IPS-NIHi7 (cell line): Measurements from ENCODE around the gene MAP7D3.
A peak's percentile ranks its signal among the peaks of the same experiment; 100 is the strongest.

Source experiments
- DNase-seq: peaks from one replicate; pipeline ENCODE4 v3.0.0; 2012; ENCODE audit warnings: mixed read lengths; ENCODE audit errors: extremely low spot score

The MAP7D3 gene

DNA sequence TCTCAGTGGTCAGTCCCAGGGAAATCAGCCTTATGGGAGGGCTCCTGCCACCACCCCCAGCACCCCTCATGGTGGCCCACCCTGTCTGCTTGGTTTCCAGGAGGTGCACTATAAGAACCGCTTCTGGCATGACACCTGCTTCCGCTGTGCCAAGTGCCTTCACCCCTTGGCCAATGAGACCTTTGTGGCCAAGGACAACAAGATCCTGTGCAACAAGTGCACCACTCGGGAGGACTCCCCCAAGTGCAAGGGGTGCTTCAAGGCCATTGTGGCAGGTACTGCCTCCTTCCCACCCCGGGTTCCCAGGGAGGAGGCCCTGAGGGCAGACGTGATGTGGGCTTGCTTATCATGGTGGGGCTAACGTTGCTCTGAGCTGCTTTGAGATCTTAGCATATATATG, 44.3 kb downstream of the MAP7D3 start:
- no peak for DNase-seq

GRCh38 chrX:136205882-136206380, 45.3 kb downstream of the MAP7D3 start:
- DNase-seq: no peak

DNA sequence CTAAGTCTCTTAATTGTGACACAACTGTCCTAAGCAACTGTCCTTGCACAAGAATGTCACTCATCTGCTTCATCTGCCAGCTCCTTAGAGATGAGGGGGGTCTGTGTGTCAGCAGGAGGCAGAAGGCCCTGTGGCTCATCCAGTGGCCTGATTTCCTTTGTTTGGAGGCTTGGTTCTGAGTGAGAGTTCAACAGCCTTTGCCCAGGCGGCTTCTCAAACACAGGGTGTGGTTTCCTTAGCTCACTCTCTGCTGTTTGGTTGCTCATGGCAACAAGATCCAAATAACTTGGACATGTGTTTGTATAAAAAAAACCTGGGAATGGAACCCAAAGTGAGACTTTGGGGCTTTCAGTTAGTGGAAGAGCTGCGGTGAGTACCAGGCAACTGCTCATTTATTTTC, 46.6 kb downstream of the MAP7D3 start:
- no peak for DNase-seq

- DNase-seq: no peak
These were observed 47.2 kb downstream of the MAP7D3 start for GRCh38 chrX:136203951-136204350.

DNA sequence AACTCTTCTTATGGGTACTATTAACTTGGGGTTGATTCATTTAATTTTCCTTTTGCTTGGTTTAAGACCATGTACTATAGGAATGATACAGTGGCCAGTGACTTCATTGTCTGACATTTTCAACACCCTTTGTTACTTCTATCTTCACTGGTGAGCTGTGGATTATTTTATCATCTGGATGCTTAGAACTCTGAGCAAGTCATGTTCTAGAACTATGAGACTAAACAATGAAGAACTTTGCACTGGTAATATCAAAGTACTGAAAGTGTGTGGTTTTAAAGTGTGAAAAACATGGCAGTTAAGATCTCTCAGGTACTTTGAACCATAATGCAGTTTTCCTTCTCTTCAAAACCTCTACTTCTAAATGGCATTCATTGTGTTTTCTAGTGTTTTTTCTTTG, 47.8 kb downstream of the MAP7D3 start:
- DNase-seq: no peak

DNA sequence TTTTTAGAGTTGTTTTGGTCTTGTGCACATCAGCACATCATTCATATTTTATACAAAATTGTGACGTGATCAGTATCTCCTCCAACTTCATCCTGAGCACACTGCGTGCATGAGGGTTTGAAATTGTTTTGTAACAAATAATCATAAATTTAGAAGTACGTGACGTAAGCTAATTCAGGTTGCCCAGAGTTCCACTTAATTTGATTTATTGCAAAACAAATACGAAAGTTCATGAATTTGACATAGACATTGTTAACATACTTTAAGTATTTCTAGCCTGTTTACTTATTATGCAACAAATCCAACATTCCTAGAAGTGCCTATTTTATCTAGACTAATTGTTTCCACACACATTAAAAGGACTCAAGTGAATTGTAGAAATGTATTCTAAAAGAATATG, 48.3 kb downstream of the MAP7D3 start:
- no peak for DNase-seq

- DNase-seq: no peak
These were observed 49.6 kb downstream of the MAP7D3 start for GRCh38 chrX:136201601-136202000.

GRCh38 chrX:136200466-136200865, 50.7 kb downstream of the MAP7D3 start:
- DNase-seq: peak; percentile 63

DNA sequence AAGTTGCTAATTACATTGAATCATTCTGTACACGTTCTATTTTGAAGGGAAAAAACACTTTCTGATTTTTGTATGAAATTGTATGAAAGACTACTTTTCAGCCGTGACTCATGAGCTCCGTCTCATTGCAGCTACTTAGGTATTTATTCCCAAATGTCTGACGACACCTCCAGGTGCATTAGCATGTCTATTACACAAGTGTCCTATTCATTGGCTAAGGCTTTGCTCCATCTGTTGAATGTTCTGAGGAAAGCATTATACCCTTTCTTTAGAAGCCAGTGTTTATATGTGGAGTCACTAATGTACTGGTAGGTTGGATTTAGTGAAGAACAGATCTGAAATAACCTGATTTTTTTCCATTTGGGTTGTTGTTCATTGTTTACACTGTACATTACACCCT, 51.8 kb downstream of the MAP7D3 start:
- no peak for DNase-seq

- DNase-seq: no peak
These were observed 52.4 kb downstream of the MAP7D3 start for GRCh38 chrX:136198678-136199243.

DNA sequence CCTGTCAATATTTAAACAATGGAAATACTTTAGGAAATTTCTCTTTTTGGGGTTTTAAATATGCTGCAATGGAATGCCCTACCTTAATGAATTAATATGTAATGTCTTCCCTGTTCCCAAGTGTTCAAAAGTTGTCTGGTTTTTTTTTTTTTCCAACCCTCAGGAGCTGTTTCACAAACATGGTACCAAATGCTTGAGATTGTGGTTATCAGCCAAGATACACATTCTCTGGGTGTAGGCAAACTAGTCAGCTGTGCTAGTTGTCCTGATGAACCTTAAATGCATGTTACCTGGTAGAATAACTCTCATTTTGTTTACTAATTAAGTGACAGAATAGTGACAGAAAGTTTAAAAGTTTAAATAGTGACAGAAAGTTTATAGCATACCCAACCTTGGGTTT, 53.2 kb downstream of the MAP7D3 start:
- DNase-seq: no peak

GRCh38 chrX:136196691-136197155, 54.5 kb downstream of the MAP7D3 start:
- no peak for DNase-seq

GRCh38 chrX:136195247-136195646, 56.0 kb downstream of the MAP7D3 start:
- DNase-seq: no peak

GRCh38 chrX:136194536-136194935, 56.7 kb downstream of the MAP7D3 start:
- DNase-seq: no peak

- no peak for DNase-seq
These were observed 57.4 kb downstream of the MAP7D3 start for GRCh38 chrX:136193771-136194170.

- no peak for DNase-seq
These were observed 58.3 kb downstream of the MAP7D3 start for GRCh38 chrX:136192839-136193414.

GRCh38 chrX:136192135-136192534, 59.1 kb downstream of the MAP7D3 start:
- no peak for DNase-seq

DNA sequence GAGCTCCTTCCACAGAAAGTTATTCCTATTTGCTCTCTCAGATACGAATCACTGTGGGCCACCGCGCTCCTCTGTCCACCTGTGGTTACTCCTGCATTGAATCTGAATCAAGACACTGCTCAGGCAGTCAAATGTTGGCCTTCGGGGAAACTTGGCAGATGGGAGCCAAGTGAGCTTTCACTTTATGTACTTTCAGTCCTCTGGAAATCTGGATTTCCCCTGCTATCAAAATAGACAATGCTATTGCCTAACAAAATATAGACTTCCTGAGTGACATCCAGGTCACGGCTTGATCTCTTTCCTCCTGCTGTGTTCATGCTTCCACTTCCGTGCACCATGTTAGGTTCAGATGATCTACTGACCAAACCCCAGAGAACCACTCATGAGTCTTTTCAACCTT, 60.0 kb downstream of the MAP7D3 start:
- no peak for DNase-seq

GRCh38 chrX:136190038-136190713, 61.0 kb downstream of the MAP7D3 start:
- DNase-seq: no peak

DNA sequence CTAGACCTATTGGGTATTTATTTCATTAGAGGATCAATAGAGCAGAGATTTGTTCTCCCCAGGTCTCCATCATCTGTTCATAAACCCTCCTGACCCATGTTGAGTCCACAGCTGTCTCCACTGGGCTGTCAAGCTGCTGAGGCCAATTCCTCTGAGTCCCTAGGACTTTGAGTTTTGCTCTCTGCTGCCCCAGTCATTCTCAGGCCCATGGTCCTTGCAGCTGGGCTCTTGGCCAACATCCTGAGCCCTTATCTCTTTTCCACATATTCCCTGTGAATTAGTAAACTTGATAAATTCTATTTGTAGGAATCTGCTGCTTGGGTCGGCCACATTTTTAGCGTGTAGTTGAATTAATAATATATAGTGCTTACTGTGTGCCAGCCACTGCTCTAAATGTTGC, 62.0 kb downstream of the MAP7D3 start:
- DNase-seq: no peak

GRCh38 chrX:136186023-136186413, 65.2 kb downstream of the MAP7D3 start:
- no peak for DNase-seq

GRCh38 chrX:136185401-136186022, 65.7 kb downstream of the MAP7D3 start:
- DNase-seq: no peak

DNA sequence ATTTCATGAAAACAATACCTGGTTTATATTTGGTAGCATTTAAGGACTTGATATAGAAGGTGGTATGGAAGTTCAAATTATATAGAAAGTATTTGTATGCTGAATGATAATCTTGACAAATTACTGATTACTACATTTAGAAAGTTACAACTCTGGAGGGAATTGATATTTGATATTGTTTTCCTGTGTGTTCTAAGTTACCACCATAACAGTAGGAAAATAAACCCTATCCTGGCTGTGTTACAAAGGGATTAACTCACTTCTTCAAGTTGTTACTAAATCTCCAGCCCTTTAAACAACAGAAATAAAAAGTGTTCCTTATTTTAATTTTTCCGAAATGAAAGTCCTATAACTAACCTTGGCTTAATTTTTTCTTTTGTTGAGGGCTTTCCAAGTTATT, 67.3 kb downstream of the MAP7D3 start:
- DNase-seq: no peak
